HG03571 (cell line): ENCODE measurements around the gene PLPP4.

ENCODE experiments used
- ATAC-seq: cut with Tn5 transposase; IDR thresholded peaks from one replicate; pipeline ENCODE4 v1.9.1; 2021; ENCODE audit not compliant: unreplicated experiment

PLPP4 gene

DNA sequence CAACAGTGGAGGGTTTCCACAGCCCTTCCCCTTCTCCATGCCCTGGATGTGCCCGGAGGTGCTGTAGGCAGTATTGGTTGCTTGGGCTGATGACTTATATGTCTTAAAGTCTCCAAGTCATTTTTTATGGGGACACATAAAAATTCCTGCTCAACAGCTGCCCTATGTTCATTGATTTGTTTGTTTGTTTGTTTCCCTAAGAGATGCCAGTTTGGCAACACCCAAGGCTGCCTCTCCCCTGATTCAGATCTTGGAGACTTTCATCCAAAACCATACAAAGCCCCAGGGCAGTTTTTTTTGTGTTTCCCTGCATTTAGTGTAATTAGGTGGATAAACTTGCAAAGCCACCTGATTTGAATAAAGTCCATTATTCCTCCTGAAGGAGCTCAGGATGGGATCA, 115.3 kb downstream of the PLPP4 start:
- ATAC-seq = no peak

DNA sequence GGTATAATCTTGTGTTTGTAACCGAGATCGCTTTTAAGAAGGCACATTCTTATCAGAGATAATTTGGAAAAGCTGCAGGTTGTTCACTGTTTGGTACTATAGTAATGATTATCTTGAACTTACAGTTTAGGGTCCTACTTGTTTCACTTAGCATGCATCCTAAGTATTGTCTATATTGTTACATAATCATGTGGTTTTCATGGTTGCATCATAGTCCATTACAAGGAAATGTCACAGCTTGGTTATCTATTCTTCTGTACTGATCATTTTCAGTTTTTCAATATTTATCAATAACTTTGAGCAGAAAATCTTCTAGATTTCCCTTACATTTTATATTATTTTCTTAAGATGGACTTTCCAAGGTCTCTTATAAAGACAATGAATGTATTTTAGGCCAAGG, 116.3 kb downstream of the PLPP4 start:
- ATAC-seq = no peak

DNA sequence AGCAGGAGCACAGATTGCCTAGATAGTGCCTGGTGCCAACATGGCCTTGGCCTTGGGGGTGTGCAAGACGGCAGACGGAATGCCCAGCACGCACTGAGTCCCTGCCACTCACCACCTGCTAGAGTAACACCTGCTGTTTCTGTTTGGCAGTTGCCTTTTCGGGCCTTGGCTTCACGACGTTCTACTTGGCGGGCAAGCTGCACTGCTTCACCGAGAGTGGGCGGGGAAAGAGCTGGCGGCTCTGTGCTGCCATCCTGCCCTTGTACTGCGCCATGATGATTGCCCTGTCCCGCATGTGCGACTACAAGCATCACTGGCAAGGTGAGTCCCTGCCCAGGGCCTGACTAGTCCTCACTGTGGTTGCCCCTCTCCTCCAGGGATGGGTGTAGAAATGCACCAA, 118.0 kb downstream of the PLPP4 start:
- no peak for ATAC-seq

DNA sequence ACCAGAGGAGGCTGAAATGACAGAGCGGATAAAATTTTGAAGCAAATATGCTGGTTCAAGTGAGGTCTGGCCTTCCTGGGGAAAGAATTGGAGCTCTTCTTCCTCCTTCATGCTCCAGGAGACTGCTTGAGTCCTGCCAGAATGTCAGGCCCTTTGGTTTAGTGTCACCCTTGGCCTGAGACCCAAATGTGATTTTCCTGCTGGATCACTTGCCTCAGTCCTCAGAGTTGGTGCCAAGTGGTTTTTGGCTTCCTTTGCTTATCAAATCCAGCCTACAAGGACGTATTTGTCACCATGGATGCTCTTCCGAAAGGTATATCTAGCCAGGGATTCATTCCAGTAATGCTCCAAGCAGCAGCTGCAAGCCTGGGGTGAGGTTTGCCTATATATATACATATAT, 118.4 kb downstream of the PLPP4 start:
- no peak for ATAC-seq

DNA sequence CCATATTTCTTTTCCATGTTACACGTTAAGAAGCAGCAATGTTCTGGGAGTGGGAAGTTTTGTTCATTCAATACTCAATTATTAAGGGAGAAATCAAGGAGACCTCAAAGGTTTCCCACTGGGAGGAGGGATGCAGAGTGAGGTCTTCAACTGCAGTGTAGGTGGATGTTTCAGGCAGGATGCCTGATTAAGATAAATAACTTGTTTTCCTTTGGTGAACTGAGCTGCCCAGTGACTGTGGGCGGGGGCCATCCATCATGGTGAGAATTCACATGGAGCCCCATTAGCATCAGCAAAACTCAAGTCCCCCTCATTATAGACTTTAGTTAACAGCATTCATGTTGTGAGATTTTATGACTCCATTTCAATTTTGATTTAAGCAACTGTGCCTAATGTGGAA, 121.1 kb downstream of the PLPP4 start:
- ATAC-seq = no peak

DNA sequence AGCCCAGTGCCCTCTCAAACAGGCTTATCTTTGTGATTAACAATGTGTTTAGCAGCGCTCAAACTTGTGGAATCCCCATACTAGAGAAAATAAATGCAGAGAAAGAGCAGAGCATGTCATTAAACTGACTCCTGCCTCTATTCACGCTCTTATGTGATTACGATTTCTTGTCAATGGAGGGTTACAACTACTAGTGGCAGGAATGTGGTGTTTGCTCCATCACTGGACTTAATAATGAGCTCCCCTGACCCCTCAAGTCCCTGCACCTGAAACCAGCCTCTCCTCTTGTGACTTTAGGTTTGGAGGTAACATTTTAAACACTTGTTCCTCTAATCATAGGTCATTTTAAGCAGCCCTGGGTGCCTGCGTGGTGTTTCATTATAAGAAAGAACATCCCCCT, 121.9 kb downstream of the PLPP4 start:
- ATAC-seq = no peak

DNA sequence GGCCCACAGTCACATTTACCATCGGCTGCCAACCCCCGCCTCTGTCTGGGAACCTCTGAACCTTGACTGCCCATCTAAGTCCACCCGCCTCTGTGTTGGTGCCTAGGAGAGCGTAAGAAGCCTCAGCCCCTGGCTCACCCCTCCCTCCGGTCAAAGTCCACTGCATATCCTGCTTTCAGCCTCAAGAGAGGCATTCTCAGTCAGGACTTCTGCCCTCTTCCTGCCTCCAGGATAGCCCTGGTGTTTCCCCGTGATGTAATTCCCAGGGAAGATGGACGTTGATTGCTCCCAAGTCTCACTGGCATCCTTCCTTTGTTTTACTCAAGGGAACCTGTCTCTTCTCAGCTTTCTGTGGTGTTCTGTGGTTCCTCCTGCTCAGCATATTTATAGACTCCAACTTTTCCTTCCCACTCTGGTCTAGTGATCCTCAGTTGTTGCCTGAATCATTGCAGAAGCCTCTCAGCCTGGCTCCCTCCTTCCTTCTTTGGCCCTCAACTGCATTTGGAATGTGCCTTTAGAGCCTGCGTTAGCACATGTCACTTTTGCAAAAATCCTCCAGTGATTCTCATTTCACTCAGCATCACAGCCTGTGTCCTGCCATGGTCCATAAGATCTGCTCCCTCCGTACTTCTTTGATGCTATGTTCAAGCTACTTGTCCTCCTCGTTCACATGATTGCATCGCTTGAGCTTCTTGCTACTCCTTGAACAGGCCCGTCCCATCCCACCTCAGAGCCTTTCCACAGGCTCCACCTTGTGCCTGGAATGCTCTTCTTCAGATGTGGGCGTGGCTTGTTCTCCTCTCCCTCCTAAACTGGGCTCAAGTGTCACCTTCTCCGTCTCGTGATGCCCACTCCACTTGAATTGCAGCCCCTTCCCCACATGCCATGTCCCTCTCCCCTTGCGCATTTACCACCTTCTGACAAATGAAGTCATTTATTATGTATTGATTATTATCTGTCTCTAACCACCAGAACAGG, 124.2 kb downstream of the PLPP4 start:
- ATAC-seq = no peak

DNA sequence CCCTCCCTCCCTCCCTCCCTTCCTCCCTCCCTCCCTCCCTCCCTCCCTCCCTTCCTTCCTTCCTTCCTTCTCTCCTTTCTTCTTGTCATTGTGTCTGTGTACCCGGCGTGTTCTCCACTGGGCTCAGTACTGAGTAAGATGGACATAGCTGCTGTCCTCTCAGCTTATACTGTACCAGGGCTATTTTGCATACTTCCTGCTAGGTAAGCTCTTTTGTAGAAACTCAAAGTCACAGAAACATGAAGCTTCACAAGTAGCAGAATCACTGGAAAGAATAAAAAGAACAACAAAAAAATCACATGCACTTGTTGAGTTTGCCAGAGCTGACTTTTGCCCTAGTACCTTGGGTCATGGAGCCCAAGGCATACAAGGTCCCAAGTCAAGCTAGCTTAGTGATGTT, 125.7 kb downstream of the PLPP4 start:
- ATAC-seq = no peak

DNA sequence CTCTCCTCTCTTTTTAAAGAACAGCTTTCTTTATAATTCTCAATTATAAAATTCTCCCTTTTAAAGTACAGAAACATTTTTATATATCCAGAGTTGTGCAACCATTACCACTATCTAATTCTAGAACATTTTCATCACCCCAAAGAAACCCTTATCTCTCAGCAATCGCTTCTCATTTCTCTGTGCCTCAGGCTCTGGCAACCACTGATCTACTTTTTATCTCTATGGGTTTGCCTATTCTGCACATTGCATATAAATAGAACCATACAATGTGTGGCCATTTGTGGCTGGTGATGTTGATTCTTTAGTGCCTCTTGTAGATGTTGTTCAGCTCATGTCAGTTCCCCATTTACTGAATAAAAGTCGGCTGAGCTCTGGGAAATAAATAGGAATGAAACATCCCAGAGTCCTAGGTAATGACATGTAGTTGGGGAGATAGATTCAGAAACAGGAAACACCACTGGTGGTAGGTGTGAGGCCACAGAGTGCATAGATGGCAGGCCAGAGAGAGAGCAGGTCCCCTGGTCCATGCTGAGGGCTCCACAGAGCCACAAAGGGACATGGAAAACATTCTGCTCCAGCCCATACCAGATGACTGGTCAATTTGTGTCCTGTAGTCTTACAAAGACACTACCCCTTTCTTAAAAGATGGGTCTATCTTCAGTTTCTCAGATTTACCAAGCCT, 126.5 kb downstream of the PLPP4 start:
- no peak for ATAC-seq

DNA sequence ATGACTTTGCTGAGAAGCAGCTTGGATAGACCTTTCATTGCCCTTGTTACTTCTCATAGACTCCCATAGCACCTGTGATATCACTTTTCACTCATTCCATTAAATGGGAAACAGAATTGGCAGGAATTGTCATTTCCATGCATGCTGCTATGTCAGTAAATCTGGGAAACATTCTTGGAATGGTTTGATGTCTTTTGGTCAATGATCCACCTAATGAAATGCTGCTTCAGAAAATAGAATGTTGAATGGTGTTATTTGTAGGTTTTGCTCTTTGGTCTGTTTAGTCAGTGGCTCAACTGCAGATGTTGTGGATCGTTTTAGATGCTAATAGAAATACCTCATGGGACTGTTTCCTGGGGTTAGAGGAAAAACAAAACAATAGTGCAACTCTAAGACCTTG, 127.8 kb downstream of the PLPP4 start:
- no peak for ATAC-seq

DNA sequence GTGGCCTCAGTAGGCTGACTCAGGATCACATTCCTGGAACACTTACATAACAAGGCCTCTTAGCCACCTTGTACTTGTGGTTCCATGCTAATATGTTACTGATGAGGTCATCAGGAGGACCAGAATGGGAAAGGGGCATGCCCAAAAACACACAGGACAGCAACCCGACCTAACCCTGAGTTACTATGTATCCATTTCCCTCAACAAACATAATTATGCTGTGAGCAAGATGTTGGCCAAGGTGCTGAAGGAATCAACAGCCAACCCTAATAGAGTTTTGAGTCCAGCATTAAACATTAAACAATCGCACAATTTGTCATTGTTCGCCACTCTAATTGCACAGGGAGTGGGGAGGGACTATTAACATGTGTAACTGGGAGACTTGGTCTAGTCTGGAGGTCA, 129.4 kb downstream of the PLPP4 start:
- ATAC-seq = no peak

DNA sequence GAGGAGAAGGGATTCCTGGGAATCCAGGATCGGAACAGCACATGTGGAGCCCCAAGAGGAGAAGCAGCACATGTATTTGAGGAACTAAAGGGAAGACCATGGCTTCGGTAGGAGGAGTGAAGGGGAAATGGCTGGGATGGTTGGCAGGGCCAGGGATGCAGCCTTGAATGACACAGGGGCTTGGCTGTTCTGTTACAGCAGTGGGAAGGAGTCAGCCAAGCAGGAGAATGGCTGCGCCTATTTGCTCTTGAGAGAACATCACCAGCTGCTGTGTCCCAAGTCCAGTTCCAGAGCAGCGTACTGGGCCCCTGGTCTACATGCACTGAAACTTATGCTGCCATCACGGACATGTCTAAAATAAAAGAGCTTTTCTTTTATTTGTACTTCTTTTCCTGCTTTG, 130.0 kb downstream of the PLPP4 start:
- no peak for ATAC-seq

DNA sequence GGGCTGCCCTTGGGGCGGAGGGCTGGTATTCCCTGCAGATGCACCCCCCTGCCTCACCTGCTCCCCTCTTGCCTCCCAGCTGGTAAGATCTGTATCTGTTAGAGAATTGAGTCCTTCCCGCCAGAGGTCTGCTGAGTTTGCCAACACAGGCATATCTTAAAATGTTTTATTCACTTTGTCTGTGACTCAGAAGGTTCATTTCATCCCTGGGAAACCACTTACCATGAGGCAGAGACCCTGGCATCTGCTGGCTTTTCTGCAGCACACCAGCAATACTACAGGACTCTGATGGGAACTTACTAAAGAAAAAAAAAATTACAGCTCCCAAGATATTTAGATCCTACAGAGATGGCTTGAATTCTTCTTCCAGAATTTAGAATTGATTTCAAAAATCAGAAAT, 131.3 kb downstream of the PLPP4 start:
- no peak for ATAC-seq

DNA sequence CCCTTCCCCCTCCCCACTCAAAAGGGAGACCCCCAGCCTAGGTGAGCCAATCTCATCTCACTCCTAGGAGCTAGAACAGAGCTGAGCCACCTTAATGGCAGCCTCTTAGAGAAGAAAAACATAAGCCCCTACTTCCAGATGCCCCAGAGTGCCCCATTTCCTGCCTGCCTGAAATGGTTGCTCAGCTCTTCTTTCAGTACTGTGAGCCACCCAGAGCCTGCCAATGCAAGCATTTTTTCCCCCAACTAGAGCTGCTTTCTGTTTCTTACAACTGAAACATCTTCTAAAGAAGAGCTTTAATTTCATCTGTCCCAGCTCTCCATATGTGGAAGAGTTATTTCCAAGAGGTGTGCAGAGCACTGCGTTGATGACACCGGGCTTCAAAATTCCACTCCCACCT, 136.7 kb downstream of the PLPP4 start:
- ATAC-seq = no peak

DNA sequence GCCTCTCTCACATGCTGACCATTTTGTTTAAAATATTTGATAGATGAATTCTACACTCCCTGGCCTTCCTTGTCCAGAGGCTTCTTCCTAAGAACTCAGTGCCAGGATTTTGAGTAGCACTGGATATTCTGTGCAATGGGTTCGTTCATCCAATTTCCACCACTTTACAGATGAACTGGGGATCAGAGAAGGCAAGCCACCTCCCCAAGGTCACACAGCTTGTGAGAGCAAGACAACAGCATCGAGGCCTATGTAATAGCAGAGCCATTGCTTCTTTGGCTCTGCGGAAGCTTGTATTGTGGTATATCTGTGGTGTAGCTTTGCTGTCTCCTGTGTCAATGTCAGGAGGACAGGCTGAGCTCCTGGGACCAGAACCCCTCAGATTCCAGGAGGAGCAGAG, 140.9 kb downstream of the PLPP4 start:
- no peak for ATAC-seq

DNA sequence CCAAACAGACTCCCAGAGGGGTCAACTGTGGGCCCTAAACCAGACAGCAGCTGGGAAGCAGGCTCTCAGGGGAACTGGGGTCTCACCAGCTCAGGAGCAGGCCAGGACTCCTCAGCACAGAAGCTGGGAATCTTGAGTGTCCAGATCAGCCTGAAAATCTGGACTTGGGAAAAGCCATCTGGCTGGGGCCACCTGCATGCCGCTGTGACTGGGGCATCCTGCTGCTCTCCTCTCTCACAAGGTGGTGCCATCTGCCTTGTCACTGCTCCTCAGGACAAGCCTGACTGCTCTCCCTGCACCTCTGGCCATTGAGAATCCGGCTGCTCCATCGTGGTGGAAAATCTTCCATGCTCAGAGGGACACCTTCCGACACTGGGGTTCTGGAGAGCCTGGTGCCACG, 141.4 kb downstream of the PLPP4 start:
- ATAC-seq = no peak

DNA sequence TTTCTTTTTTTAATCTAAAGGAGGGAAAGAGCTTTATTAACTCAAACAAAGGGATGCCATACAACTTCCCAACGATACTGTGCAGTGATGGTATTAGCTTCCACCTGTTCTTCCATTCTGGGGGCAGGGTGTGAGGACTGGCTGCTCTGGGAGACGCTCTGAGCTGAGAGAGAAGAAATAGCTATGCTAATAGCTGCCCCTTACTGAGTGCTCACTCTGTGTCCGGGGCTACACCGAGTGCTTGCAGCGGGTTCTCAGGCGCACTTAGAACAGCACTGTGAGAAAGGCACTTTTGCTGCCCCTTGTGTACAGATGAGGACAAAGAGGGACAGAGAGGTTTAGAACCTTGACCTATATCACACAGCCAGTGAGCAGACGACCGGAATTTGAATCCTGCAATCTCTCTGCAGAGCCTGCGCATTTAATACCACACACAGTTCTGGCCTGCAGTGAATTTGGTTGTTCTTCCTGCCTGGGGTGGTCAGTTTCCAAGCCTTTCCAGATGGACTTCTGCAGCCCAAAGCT, 142.2 kb downstream of the PLPP4 start:
- ATAC-seq = no peak

DNA sequence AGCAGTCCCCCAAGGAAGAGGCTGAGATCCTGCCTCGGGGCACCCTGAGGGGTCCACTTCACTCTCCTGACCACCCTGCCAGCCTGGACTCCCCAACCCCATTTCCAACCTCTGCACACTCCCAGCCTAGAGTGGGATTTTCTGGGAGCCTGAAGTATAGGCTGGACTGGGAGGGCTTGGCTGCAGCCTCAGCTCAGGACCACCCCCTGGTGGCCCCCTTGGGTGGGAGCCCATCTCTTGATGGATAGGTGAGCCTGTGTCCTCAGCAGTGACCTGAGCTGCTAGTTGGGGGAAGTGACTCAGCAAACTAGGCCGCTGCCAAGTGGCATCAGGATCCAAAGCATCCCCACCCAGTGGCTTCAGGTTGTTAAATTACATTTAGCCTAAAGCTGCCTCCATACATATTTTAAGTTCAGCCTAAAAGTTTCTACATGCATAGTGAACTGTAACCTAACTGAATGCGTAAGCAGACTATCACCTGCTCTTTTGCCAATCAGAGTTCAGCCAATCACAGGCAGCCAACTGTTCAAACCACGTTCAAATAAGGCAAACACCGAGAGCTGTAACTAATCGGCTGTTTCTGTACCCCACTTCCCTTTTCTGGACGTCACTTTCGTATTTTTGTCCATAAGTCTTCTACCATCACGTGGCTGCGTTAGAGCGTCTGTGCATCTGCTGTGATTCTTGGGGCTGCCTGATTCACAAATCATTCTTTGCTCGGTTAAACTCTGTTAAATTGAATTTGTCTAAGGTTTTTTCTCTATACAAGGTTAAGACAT, 144.0 kb downstream of the PLPP4 start:
- no peak for ATAC-seq

DNA sequence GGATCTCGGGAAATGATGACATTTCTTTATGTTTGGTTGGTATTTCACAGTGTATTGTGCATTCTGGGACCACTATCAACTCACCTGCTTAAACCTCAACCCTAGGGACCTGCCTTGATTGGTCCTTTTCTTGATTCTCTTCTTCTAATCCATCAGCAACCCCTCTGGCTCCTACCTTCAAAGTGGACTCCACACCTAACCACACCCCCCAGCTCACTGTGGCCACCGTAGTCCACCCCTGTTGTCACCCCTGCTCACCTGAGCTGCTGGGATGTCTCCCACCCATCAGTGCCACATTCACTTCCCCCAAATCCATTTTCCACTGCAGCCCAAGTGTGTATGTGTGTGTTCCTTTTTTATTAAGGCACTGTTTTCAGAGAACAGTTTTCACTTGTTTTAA, 145.0 kb downstream of the PLPP4 start:
- no peak for ATAC-seq

DNA sequence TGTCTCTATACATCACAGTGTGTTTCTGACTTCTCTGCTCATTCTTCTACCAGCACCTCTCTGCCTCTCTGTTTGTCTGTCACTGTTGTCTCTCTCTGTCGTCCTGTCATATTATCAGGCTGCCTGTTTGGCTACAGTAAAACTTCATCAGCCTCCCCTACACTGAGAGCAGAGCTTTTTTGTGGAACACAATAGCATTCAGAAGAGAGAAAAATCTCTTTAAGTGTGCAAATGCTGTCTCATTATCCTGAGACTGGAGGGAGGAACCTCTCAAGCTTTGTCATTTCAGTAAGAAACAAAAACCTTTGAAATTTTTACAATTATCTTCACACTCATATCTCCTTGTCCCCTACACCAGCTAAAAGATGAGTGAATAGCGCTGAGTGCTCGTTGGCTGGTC, 148.4 kb downstream of the PLPP4 start:
- ATAC-seq = no peak

DNA sequence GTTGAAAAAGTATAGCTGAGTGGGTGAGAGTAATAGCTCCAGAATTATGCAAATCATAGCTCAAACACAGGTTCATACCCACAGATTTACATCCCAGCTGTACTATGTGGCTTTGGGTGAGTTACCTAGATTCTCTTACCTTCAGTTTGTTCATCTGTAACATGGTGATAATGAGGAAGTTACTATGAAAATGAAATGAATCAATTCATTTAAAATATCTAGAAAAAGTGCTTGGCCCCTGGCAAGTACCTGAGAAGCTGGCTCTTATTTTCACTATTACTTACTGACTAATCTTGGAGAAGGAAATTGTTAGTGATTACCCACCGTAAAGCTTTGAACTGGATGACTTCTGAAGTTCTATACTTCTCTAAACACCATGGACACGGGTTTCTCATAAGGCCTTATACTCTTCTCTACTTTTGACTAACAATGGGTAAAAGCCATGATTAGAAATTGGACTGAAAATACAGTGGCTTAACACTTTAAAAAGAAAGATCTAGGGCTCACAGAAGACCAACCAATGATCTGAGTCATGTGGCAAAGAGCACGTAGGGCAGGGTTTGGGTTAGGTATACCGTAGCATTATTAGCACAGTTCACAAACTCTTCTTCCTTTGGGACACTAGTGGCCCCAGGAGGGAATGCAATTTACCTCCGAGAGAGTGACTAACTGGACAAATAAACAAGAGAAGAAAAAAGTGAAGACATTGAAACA, 149.2 kb downstream of the PLPP4 start:
- peak; percentile 73 for ATAC-seq
